ENCODE results near the gene IL22RA2.

GRCh38 chr6:137145421-137145820 is 28.0 kb downstream of the IL22RA2 start:
- no peak for TF ChIP-seq EZH2phosphoT487 (IDR thresholded peaks at IDR 0.05; ENCODE audit: borderline replicate concordance, low read length)
- TF ChIP-seq, protein P1, sequence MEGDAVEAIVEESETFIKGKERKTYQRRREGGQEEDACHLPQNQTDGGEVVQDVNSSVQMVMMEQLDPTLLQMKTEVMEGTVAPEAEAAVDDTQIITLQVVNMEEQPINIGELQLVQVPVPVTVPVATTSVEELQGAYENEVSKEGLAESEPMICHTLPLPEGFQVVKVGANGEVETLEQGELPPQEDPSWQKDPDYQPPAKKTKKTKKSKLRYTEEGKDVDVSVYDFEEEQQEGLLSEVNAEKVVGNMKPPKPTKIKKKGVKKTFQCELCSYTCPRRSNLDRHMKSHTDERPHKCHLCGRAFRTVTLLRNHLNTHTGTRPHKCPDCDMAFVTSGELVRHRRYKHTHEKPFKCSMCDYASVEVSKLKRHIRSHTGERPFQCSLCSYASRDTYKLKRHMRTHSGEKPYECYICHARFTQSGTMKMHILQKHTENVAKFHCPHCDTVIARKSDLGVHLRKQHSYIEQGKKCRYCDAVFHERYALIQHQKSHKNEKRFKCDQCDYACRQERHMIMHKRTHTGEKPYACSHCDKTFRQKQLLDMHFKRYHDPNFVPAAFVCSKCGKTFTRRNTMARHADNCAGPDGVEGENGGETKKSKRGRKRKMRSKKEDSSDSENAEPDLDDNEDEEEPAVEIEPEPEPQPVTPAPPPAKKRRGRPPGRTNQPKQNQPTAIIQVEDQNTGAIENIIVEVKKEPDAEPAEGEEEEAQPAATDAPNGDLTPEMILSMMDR (conservative IDR thresholded peaks at IDR 0.05; ENCODE audit: low read depth, low read length): no peak
- no peak for TF ChIP-seq EZH2 (IDR thresholded peaks at IDR 0.05; ENCODE audit: low read length, unreplicated experiment)
